ENCODE measurements around the gene AVPI1. TPM values are rescaled to one million over a fixed set of nuclear protein-coding genes. Genes with fewer than 3 reads are reported as not detected.

Gene AVPI1
- total and polyA plus RNA-seq, 8 donors = 4.3 to 19.7 (median 5.1) TPM

- Histone ChIP-seq H3K4me3 (peak within 1 kb of the TSS; percentile 69 to 70), H3K9me3 (no peaks in the 10 kb centered on the region), H3K27me3 (no peaks in the 10 kb centered on the region), H3K4me1 (peaks cover 3 to 5% of the 10 kb centered on the region in 2 donors), H3K27ac (peak within 1 kb of the TSS in 1 of 2 donors; percentile 58), H3K36me3 (no peaks in the 10 kb centered on the region)
- TF ChIP-seq CTCF (IDR thresholded peaks at IDR 0.05) = no peak
- DNase-seq (peak; percentile 93 to 94 (median 94)), ATAC-seq (peak; percentile 99)
- intact Hi-C loops (cut with DNase I) = no loop called here
These were observed 53.8 kb downstream of the AVPI1 start, which contains the start of gene MORN4 for GRCh38 chr10:97632949-97633884. Gene MORN4, minus strand, starts transcription at chr10:97633500. Its CDS starts 13,847 bp downstream, at chr10:97619653.

- Histone ChIP-seq H3K4me1 (peaks cover 3 to 5% of the 10 kb centered on the region in 2 donors), H3K4me3 (no peak overlapping the region), H3K27ac (no peak overlapping the region), H3K9me3 (no peaks in the 10 kb centered on the region), H3K27me3 (no peaks in the 10 kb centered on the region), H3K36me3 (no peaks in the 10 kb centered on the region)
- DNase-seq (no peak), ATAC-seq (no peak)
- intact Hi-C loops (cut with DNase I) = no loop called here
- no peak for TF ChIP-seq CTCF (IDR thresholded peaks at IDR 0.05)
These were observed 55.9 kb downstream of the AVPI1 start for GRCh38 chr10:97631098-97631497.

- no peak for DNase-seq
- Histone ChIP-seq H3K4me1 (peaks cover 3 to 5% of the 10 kb centered on the region in 2 donors), H3K36me3 (no peaks in the 10 kb centered on the region), H3K27me3 (no peaks in the 10 kb centered on the region), H3K27ac (no peak overlapping the region), H3K9me3 (no peaks in the 10 kb centered on the region), H3K4me3 (no peak overlapping the region)
- intact Hi-C loops (cut with DNase I) = no loop called here
- ATAC-seq = no peak
- TF ChIP-seq CTCF (IDR thresholded peaks at IDR 0.05) = no peak
These were observed 57.8 kb downstream of the AVPI1 start for GRCh38 chr10:97629289-97629688.

GRCh38 chr10:97628228-97628627, 58.8 kb downstream of the AVPI1 start:
- no peak for TF ChIP-seq CTCF (IDR thresholded peaks at IDR 0.05)
- peak; percentile 74 for ATAC-seq
- Histone ChIP-seq H3K9me3 (no peaks in the 10 kb centered on the region), H3K27me3 (no peaks in the 10 kb centered on the region), H3K4me3 (no peak overlapping the region), H3K27ac (no peak overlapping the region), H3K4me1 (peaks cover 3 to 5% of the 10 kb centered on the region in 2 donors), H3K36me3 (no peaks in the 10 kb centered on the region)
- intact Hi-C loops (cut with DNase I) = no loop called here
- peak in 1 of 4 donors; percentile 22 for DNase-seq

GRCh38 chr10:97627731-97628130, 59.3 kb downstream of the AVPI1 start:
- no peak overlapping the region for H3K27ac ChIP-seq

More at GRCh38 chr10:97627731-97628130, 59.3 kb downstream of the AVPI1 start:
- Histone ChIP-seq H3K4me1 (peaks cover under 1 to 3% of the 10 kb centered on the region in 2 donors), H3K4me3 (no peak overlapping the region), H3K36me3 (no peaks in the 10 kb centered on the region), H3K9me3 (no peaks in the 10 kb centered on the region), H3K27me3 (no peaks in the 10 kb centered on the region)
- no peak for TF ChIP-seq CTCF (IDR thresholded peaks at IDR 0.05)
- DNase-seq = no peak
- intact Hi-C loops (cut with DNase I) = no loop called here
- peak; percentile 7 for ATAC-seq

Data from left lung (tissue), 10 donors.